NCI-H1436 (cell line): ENCODE measurements around the gene OAT.
"Not testable (repeated sequence)": the region's sequence is repeated elsewhere in the genome, so short reads cannot be mapped to it uniquely, and the experiment has no call there.

ENCODE experiments used
- DNase-seq: peaks from one replicate; lab custom pipeline; 2025; lab: John Stamatoyannopoulos, UW

OAT gene

DNA sequence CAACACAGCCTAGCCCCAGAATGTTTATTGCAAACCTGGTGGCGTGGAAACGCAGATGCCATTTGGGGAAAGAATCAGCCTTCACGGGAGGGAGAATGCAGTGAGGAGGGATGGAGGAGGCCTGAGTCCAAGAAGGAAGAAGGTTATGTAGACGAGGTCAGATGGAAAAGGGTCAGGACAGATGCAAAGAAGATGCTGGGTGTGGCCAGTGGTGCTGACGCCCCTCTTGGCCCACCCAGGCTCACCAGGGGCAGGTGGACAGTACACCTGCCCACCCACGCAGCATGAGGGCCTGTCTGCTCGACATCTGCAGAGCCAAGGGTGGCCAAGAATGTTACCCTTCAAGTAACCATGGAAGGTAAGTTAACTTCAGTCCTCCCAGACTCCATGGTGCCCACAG lies 40.5 kb downstream of the OAT start:
- no peak for DNase-seq

DNA sequence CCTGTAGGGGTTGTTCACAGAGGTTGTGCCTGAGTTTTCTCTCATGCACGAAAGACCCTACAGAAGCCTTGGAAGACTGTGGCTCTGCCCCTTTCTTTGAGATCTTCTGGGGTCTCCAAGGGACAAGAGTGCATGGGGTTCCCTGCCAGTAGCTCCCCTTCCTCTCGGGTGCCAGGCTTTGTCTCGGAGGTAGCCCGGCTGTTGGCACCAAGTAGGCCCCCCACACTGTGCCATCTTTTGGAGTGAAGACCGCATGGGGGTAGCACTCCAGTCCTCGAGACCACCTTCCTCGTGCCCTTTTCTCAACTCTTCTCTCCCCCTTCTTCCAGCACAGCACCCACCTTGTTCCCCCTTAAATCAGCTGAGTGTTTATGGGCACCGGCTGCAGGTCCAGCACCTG lies 41.6 kb downstream of the OAT start:
- DNase-seq = no peak

DNA sequence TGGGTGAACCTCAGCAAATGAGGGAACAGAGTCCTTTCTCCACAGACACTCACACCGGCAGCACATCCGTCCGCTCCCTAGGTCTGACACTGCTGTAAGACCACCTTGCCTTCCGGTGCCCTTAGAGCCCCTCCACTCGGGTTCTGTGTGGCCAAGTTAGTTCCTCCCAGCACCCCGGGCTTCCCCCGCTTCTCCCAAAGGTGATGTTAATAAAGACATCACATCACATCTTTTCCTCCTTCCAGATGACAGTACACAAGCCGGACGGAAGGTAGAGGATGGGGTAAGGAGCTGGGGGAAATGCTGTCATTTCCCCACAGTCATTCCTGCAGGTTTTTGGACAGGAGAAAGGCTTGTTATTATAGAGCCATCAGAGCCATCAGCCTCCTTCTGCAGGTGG lies 42.3 kb downstream of the OAT start:
- DNase-seq = no peak

DNA sequence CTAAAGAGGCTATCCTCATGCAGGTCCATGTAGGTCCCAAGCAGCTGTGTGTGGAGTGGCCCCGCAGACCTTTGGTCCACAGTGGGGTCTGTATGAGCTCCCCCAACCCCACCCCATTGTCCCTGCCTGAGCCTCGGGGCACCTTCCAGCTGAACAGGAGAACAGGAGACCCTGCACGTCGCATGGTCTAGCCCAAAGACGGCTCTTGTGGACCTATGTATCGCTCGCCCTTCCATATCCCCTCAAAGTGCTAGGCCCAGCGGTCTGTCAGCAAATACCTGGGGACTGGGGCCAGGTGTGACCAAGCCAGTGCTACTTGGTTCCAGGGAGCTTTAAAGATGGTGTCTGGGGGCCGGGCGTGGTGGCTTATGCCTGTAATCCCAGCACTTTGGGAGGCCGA lies 43.0 kb downstream of the OAT start:
- no peak for DNase-seq

DNA sequence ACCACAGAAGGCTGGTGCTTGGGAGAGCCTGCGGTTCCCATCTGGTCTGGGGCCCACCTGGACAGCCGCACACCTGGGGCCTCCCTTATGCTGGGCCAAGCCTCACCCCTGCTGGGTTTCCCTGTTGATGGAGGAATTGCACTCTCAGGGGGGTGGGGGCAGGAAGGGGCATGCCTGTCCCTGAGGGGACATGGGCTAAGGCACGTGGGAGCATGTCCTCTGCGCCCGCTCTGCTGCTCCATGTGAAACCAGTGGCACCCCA lies 43.4 kb downstream of the OAT start:
- no peak for DNase-seq

DNA sequence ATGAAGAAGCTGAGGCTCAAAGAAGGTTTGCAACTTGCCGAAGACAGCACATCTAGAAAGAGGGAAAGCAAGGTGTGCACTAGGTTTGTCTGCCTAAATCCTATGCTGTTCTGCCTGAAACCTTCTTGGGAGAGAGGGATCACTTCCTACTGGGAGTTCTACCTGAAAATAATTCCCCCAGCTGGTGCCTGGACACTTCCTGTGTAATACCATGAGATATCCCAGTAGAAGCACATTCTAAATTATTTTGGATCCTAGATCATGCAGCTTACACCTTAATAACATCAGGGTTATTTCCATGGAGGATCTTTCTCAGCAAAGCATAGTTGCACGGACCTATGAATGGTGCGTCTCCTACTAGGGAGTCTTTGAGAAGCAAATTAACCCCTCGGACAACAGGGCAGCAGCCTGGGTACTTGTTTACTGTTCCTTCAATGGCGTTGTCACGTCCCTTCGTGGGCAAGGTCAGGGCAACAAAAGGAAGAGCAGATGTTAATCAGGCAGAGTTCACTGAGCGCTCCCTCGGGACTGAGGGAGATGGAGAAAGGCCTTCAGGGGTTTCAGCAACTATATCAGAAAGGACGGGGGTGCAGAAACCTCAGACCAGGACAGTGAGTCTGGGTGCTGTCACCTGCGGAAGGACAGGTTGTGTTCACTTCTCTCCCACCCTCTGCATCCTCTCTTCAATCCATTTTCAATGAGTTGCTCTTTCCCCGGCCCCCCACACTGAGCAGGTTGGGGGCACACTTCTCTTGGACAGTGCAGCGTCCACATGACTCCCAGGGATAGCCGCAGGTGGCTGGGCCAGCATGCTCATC lies 44.0 kb downstream of the OAT start:
- DNase-seq = no peak

DNA sequence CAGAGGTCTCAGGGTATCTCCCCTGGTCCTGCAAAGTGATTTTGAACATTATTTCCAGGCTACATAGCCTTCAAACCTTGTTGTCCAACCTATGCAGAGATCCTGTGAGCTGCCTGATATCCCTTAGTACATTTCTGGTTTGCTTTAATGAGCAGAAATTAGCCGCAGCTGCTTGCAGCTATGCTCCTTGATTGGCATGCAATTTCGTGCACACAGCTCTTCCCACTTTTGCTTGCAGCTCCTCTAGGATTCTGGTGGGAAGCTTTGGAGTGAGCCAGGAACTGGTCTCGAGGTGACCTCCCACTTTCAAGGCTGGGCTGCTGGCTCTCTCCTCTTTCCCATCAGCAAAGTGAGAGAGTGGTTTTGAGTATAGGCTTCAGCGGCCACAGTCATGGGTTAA lies 45.8 kb downstream of the OAT start:
- no peak for DNase-seq

DNA sequence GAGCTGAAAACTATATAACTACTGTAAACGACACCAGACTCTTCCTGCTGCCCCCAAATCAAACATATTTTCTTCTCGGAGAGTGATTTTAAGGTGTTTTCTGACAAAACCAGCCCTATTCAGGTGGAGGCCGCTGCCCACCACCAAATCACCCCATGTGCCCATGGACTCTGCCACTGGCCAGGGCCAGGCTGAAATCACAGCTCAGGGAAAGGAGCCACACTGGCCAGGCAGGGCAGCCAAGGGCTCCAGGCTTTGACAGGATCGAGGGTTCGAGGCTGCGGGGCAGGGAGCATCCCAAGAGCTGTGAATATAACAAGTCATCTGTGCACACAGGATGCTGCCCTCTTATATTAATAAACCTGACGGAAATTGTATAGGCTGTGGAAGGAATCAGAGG lies 48.3 kb downstream of the OAT start:
- DNase-seq = no peak

DNA sequence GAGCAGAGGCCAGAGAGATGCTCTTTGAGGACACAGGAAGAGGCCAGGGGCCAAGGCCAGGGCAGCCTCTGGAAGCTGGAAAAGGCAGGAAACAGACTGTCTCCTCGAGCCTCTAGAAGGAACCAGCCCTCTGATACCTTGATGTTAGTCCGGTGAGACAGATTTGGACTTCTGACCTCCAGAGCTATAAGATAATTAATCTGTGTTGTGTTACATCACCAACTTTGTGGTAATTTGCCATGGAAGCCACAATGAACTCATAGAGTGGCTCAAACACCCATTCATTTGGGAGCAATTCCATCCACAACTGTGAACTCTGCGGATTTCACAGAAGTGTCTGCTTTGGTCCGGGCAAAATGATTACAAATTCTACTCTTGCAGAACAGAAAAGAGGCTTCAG lies 48.7 kb downstream of the OAT start:
- DNase-seq = no peak

DNA sequence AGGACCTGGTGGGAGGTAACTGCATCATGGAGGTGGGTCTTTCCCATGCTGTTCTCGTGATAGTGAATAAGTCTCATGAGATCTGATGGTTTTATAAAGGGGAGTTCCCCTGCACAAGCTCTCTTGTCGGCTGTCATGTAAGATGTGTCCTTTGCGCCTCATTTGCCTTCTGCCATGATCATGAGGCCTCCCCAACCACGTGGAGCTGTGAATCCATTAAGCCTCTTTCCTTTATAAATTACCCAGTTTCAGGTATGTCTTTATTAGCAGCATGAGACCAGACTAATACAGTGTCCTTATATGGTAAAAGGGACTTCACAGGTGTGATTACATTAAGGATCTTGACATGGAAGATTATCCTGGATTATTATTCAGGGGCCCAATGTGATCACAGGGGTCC lies 49.2 kb downstream of the OAT start:
- not testable (repeated sequence) for DNase-seq

DNA sequence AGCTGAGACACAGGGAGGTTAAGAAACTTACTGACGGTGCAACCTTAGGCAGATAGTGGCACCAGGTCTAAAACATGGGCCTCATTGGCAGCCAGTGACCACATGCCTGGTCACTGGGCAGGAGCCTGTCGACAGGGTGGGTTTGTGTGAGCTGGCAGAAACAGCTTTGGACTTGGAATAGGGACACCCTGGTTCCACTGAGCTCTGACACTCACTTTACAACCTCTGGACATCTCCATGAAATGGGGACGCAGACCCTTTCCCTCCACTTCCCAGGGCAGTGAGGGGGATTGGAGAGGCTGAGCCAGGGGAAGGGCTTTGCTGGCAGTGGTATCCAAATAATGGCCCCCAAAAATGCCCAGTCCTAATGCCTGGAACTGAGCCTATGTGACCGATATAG lies 49.7 kb downstream of the OAT start:
- no peak for DNase-seq

DNA sequence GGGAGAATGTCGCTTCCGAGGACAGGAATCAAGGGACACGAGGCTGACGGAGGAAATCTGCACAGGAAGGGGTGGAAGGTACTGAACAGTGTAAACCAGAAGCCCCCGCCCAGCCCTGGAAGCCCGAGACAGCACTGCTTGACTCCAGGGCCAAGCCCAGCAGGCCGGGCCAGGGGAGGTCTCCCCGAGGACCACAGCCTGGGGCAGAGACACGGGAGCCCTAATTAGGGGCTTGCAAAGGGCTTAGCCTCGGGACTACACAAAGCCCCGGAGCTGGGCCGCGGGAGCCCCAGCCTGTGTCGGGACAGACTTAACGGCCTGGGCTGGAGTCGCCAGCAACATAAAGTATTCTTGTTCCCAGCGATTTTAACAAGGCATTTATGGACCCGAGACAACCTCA lies 50.8 kb downstream of the OAT start:
- DNase-seq = no peak

DNA sequence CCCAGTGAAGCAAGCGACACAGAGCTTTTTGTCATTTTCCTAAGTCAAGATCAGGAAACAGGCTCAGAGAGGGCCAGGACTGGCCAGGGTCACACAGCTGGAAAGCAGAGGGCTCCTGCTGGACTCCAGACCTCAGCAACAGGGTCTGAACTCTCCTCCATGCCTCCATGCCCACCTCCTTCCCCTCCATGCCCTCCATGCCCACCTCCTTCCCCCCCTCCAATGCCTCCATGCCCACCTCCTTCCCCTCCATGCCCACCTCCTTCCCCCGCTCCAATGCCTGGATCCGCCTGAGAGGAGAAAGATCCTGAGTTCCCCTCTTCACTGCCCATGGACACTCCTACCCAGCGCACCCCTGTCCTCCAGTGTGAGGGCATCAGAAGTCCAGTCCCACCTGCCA lies 51.3 kb downstream of the OAT start:
- DNase-seq = no peak

DNA sequence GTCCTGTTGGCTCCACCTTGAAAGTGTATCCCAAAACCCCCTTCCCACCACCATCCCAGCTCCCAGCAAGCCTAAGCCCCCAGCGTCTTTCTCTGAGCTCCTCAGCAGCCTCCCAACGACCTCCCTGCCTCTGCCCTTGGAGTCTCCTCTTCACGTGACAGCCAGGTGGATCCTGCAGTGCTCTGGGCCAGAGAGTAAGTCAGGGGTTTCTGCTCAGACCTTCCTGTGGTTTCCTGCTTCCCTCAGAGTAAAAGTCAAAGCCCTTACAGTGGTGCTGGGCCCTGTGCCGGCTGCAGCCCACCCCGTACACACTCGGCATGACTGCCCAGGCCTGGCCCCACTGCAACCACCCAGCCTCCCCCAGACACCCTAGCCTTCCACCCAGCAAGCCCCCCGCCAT lies 51.9 kb downstream of the OAT start:
- DNase-seq = no peak

DNA sequence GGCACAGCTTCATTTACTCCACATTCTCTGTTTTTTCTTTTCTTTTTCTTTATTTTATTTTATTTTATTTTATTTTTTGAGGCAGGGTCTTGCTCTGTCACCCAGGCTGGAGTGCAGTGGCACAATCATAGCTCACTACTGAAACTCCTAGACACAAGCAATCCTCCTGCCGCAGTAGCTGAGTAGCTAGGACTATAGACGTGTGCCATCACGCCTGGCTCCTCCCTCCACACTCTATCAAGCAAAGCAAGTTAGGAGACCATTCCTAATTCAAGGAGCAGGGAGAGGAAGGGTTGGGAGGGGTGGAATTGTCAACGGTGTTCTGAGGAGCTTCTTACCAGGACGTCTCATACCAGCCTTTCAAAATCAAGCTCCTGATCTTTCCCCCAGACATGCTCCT lies 52.4 kb downstream of the OAT start:
- DNase-seq = no peak

DNA sequence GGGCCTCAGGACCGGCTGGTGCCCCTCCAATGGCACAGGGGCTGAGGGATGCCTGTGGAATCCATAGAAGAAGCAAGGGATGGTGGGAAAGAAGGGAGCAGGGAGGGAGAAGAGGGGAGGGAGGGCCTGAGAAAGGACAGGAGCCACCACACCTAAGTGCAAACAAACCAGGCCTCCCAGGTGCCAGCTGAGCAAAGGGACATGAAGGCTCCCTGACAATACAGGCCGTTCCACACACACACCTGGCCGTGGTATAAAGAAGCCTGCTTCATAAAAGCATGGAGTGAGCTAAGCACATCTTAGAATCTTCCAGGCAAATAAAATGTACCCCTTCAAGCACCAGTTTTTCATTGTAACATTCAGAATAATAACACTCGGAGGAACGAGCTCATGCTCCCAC lies 54.0 kb downstream of the OAT start:
- no peak for DNase-seq

DNA sequence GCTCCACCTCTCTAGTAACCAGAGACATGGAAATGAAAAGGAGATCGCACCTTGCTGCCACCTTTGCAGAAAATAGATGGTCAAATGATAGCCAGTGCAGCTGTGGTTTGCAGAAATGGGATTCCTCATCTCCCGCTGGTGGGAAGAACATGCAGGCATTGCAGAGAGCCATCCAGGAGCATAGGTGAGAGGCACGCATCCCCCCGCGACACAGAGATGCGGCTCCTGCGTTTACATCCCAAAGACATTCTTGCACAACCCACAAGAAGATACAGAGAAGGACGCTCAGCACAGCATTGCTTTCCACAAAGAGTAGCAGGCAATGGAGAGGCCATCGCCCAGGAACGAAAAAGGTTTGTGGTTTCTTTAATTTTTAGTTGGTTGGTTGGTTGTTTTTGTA lies 56.2 kb downstream of the OAT start:
- DNase-seq = no peak

DNA sequence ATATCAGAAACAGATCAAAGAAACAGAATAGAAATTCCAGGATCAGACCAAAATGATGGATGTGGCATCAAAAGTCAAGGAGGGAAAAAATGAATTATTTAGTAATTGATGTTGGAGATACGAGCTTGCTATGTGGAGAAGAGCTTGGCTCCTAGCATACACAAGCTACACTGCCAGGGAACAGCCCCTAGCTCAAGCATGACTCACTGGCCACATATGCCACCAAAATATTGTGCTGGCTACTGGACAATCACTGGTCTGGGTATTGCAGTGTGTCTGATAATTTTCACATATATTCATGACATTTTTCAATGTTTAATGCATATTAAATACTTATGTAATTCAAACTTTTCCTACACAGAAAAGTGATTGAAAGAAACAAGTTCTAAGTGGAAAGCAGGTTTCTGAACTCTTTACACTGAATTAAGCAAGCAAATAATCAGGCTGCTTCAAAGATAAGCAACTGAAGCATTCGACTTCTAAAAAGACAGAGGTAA lies 59.3 kb downstream of the OAT start:
- DNase-seq = no peak

DNA sequence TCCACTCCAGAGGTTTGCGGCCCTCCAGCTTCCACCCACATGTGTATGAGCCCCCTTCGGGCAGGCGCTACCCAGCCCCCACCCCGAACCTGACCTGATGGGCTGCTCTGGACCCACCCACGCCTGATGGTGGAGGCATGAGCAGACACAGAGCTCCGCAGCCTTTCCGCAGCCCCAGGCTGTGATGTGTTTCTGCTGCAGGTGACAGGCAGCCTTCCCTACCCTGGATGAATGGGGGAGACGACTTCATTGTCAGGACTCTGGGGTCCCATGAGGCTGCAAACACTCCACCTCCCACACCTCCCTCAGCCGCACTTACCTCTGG lies 61.2 kb downstream of the OAT start:
- peak; percentile 13 for DNase-seq

DNA sequence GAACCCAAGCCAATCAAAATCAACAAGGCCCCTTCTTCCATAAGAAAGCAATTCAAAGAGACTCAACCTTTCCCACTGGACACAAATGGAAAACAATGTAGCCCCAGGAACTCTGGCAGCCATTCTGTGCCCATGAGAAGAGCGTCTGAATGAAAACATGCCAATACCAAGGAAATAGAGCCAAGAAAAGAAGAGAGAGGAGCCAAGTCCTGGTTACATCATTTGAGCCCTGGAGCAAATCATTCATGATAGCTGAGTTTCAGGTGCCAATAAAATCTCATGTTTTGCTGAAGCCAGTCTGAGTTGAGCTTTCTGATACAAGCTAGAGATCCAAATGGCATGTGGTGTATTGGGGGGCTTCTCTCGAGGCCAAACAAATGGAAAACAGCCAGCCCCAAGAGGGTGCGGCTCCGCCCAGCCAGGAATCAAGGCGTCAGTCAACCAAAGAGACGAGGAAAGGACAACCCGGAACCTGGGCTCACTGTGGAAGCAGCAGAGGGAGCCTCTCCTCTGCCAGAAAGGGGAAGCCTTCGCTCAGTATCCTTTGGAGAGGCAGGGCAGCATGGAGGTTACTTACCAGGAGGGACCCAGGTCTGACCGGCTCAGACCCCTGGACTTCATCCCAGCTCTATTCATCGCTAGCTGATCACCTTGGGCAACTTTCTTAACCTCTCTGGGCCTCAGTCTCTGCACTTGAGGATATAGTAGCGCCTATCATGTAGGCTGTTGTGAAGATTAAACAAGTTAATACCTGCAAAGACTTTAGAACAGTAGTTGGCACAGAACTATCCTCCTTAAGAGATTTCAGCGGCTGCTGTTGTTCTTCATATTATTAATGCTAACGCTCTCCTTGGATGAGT lies 61.8 kb downstream of the OAT start:
- DNase-seq = no peak

DNA sequence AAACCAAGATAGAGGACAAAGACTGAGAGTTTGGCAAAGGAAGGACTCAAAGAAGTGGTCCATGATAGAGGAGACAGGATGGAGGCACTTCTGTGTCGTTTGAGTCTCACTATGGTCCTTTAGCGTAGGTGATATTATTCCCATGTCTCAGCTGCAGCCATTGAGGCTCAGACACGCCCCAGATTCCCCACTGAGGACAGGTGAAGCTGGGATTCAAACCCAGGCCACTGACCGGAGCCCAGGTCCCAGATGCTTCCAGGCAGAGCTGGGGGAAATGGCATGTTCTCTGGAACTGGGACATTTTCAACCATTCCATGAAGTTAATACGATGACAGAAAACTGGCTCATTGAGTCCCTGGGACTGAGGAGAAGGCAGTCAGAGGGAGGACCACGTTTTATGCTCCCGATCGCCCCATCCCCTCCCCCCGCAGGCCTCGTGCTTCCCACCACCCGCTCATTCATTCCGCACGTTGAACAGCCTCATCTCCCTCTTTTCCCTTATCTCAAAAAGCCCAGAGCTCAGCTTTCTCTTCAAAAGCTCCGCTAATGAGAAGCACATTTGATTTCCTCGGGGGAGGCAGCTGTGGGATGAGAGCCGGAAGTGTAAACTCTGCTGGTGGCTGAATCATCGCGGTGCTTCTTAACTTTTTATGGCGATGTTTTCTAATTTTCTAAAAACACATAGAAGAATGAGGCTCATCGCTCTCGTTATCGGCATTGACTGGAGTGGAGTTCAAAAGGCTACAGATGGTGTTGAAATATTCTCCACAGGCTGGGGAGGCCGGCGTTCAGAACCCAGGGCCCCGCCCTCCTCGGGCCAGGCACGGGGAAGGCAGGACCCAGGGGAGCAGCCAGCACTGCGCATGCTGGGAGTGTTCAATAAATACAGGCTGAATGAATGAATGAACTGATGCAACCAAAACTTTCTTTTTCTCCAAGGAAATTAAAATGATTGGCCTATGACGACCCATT lies 64.0 kb downstream of the OAT start:
- peak; percentile 92 for DNase-seq

DNA sequence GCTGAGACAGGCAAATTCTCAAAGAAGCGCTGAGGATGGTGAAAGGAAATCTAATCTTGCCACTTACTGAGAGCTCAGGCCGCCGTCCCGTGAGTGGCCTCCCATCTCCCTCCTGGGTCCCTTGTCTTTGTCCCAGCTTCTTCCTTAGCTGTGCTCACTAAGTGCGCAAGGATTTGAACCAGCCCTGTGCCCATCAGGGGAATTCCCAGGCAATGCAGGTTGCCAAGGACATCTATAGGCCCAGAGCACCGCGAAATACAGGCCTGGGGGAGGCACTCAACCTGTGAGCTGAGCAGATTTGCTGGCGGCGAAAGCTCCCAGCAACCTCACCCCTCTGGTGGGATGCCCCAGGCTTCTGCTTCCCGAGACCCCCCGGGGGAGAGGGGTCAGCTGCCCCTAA lies 64.8 kb downstream of the OAT start:
- DNase-seq = peak; percentile 44
